ENCODE results near the gene RTL10.
"Not testable (repeated sequence)": the region's sequence is repeated elsewhere in the genome, so short reads cannot be mapped to it uniquely, and the experiment has no call there.

Gene RTL10

DNA sequence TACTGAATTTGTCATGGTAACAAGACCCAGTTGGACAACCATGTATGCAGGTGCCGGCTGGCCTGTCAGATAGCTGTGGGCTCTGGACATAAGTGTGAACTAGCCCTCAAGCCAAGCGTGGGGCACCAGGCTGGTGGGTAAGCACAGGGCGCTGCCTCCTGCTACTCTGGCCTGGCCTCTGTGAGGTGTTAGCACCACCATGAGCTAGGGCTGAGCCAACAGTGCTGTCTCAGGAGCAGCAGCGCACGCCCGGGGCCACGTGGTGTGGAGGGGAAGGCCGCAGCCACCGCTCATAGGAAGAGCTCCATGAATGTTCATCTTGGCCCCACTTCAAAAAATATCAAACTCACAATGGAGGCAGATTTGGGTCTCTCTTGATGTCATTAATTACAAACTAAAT lies 35.3 kb upstream of the RTL10 start:
- no peak for DNase-seq (ENCODE audit: low read depth, low spot score)

DNA sequence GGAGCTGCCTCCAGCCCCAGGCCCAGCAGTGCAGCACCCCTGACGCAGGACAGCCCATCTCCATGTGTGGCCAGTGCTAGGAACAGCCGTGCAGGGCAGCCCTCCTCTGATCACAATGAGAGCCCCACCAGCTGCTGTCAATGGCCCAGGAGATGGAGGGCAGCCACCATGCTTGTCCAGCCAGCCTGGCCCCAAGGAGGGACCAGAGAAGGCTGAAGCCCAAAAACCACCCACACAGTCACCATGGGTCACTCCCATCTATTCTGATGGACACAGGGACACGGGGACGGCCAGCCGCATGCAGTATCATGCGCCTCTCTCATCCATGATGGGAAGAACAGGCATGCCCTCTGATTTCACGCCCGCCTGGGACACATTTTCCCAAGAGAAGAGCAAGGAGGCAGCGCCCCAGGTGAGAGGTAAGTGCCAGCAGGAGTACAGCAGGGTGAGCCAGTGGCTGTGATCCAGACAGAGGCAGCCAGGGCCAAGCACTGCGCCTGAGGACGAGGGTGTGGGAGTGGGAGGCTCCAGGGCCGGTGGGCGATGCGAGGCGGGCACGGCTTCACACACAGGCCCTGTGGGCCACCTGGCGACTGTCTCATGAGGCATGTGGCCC lies 33.6 kb upstream of the RTL10 start:
- no peak for DNase-seq (ENCODE audit: low read depth, low spot score)

DNA sequence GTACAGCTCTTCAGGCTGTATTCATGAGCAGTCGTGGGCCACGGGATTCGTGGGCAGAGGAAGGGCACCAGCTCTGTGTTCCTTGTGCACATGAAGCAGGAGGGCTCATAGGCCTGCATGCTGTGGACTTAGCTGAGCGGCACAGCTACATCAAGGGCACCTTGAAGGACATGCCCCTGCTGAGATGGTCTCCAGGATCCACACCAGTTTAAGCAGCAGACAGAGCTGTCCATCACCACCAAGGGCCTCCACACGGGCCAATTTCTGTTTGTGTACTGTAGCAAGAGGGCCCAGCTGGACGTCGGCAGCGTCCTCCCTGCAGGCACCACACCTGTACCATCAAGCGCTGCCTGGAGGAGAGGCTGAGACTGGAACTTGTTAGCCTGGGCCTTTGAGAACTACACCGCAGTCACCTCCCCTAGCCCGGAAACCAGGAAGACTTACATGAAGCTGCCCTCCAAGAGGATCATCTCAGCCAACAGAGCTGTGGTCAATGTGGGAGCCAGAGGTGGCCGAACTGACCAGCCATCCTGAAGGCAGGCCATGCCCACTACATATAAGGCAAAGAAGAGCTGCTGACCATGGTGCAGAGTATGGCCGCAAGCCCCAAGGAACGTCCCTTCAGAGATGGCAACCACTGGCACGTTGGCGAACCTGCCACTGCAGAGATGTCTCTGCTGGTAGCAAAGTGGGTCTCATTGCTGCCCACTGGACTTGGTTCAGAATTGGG lies 32.7 kb upstream of the RTL10 start:
- no peak for DNase-seq (ENCODE audit: low read depth, low spot score)

DNA sequence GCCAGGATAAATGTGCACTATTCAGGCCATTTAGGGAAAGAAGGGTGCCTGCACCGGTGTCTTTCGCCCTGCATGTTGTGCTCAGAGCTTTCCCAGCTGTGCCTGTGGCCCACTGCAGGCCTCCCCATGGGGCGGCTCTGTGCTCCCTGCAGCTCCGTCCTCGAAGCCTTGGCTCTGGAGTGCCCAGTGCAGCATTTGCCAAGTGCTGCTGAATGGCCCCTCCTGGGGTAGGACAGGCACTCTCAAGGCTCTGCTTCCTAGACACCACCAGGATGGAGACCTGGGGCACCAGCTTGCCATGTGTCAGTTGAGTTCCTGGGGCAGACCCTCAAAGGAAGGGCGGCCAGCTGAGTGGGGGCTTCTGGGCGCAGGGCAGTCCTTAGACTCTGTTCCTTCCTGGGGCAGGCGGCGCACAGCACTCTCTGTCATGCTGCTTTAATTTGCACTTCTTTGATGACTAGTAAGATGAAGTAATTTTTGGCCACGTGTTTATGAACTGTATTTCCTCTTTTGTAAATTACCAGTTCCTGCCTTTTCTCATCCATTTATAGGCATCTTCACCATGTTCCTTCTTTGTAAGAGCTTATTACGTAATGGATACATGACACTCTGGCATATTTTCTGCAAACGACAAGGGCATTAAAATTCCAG lies 32.1 kb upstream of the RTL10 start:
- no peak for DNase-seq (ENCODE audit: low read depth, low spot score)

DNA sequence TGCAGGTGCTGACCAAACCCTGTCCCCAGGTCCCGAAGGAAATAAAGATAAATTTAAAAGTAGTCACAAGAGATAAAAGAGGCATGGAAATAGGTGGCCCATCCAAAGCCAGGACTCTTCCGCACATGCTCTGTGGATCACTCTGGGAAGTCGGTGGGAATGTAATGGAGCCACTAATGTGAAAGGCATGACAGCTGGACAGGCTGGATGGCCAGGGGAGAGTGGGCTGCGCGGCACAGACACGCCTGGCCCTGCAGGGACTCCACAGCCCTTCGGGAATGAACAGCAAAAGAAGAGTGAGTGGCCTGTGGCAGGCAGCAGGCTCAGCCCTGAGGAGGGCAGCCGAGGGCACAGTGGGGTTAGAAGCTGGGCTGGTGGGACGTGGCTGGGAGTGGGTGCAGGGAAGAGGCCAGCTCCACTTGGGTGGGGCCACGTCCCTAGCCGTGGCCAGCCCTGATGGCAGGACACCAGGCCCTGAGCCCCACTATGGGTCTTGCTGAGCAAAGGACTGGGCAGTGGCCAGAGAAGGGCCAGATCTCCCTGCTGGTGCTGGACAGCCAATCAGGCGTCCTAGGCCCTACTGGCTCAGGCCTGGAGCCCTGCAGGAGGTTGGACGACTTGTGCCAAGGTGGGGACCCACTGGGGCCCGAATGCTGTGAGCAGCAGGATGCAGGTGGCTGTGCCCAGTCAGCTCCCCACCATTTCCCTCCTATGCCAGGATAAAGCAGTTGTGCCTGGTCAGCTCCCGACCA lies 31.3 kb upstream of the RTL10 start:
- no peak for DNase-seq (ENCODE audit: low read depth, low spot score)

DNA sequence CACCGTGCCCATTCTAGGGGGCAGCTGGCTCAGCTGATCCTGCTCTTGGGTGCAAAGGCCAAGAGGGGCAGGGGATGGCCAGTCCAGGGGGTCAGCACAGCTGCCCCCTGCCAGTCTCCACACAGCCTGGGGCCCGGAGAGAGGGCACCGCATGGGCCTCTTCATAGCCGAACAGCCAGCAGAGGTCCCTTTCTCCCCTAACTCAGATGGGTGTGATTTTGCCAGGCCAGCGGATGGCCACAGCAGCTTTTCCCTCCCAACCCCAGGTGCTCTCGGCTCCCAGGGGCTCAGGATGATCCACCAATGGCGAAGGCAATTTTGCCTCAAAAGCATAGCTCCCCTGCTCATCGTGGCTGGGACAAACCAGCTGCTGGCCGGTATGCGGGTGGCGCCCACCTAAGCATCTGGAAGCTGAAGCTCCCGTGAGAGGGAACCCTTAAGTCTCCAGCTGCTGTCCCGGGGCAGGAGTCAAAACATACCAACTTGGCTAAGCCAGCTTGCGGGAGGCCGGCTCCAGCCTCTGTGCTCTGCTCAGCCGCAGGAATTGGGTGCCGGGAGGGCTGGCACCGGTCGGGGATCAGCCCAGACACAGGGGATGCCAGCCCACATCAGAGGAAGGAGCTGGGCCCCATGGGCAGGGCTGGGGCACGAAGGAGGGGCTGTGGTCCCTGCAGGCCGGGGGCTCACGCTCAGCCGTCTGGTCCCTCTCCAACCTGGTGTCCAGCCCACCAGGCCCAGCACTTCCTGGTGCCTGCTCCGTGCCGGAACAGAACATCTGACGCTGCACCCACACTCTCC lies 30.5 kb upstream of the RTL10 start:
- DNase-seq (ENCODE audit: low read depth, low spot score): no peak

DNA sequence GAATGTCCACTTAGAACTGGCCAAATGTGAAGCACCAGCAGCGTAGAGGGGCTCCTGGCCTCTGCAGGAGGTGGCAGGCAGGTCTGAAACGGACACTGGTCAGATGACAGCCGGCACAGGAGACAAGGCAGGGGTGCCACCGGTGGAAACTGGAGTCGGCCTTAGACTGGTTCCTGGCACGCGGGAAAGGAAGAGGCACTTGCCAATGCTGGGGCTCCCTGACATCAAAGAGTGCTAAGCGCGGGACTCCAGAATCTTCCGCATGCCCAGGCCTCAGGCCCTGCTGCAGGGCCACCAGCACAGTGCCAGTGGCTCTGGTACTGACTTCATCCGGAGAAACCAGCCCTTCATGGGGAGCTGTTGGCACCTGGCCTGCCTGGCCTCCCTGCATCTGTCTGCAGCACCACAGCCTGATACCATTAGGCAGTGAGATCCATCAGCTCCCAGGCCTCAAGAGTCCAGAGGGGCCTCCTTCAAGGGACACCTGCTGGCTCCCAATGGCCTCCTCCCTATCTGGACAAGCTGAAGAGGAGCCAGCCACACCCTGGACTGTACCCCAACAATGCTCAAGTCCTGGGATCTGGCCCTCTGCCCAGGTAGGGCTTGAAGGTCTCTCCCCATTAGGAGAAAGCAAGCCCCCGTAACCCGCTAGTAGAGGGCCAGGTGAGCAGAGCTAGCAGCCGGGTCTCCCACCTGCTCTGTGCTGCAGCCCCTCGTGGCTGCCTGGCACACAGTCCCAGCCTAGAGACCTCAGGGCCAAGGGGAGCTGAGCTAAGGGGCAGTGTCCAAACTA lies 29.7 kb upstream of the RTL10 start:
- DNase-seq (ENCODE audit: low read depth, low spot score): no peak

DNA sequence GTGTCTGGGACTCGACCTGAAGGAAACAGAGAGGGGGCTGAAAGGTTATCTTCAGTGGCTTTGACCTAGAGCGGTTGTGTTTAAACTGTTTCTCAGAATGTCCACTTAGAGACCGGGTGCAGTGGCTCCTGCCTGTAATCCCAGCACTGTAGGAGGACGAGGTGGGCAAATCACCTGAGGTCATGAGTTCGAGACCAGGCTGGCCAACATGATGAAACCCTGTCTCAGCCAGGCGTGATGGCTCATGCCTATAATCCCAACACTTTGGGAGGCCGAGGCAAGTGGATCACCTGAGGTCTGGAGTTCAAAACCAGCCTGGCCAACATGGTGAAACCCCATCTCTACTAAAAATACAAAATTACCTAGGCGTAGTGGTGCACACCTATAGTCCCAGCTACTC lies 28.8 kb upstream of the RTL10 start:
- DNase-seq (ENCODE audit: low read depth, low spot score): not testable (repeated sequence)

DNA sequence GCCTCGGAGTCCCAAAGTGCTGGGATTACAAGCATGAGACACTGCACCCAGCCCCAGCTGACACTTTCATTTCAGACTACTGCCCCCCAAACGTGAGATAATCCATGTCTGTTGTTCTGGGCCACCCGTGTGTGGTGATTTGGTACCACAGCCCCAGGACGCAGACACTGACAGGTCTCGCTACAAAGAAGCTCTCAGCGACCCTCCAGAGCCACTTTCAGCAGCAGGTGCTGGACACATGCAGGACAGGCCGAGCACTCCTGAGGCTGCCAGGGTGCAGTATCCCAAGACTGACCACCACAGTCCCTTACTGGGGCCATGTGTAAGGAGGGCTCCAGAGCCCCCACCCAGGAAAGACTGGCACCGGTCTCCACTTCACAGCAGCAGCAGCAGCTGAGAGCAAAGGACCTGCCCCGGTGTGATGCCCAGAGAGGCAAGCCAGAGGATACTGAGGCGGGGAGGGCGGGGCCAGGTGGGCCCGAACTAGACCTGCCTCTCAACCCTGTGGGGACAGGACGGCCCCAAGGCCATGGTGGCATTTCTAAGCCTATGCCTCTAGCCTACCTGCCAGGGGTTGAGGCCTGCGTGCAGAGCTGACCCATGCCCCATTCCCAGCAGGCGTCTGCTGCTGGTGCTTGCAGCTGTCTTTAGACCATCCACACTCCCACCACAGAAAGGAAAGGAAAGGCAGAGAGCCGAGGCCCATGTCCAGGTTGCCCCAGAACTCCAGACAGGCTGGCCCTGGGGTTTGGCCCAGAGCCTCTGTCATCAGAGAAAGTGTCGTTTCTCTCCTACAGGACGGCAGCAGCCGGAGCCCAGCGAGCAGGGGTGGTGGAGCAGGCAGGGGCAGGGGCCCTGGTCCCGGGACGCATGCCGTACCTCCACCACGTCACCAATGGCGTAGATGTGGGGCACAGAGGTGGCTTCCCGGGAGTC lies 28.0 kb upstream of the RTL10 start:
- DNase-seq (ENCODE audit: low read depth, low spot score): no peak

DNA sequence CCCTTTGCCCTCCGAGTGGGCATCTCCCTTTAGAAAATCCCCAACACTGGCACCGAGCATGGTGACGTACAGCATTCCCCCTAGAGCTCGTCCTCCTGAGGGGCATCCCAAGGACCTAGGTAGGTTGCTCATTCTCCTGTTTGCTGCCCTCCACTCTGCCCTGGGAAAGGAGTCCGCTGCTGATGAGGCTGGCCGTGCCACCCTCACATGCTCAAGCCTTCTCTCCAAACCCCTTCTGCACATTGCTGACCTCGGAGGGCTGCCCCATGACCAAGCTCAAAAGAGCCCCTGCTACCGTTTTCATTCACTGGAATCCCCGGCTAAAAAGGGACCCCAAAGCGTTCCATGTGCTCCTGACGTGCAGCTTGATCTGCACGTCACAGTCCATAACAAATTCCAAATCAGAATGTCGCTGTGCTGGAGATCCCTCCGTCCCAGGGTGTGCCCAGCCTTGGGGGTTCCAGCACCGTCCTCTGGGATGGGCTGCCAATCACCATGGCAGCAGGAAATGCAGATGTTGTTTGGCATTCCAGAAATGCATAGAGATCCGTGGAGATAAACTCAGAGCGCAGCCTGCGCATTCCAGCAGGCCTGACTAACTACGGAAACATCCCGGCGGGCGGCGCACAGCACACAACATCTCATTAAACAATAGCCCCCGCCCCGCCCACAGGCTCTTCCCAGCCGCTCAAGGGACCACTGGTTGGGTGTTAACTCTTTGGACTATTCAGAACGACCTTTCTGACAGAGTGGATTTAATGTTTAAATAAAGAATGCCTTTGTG lies 26.3 kb upstream of the RTL10 start:
- DNase-seq (ENCODE audit: low read depth, low spot score): no peak

DNA sequence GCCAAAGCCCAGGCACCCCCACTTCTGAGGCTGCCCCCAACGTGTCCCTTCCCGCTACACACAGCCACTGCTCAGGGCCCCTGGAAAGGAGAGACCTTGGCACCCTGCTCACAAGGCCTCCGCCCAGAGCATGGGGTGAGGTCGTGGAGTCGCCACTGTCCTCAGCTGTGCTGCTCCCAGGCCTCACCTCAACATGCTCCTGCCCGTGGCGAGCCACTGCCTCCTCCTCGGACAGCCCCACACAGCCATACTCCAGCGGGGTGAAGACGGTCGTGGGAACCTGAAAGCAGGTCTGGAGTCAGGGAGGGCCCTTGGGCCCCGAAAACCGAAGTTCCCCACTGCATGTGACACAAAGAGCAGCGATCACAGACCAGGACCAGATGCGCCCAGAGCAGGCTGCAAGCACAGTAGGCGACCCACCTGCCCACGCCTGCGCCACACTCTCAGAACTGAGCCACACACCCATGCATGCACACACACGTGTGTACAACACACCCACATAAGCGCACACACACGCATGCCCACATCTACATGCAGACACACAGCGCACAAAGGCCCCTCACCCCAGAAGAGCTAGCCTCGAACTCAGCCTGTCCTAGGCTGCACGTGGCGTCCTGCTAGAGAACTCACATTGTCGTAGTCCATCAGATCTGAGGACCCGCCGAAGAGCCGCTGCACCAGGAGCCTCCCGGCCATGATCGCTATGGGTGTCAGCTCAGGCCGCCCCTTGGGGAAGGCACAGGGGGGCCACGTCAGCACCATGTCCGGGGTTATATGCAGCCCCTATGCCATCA lies 25.5 kb upstream of the RTL10 start:
- no peak for DNase-seq (ENCODE audit: low read depth, low spot score)

DNA sequence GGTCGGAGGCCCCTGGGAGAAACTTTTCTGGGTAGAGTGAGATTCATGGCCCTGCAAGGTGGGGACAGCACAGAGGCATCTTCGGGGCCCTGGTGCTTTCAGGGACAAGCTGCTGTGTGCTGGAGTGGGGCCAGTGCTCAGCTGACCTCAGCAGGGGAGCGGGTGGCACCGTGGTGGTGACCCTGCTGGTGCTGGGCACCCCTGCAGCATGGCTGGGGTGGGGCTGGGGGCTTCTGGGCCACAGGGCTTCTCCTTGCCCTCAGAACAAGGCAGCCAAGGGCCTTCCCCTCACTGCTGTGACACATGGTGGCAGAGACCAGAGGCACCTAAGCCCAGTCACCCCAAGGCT lies 24.9 kb upstream of the RTL10 start:
- DNase-seq (ENCODE audit: low read depth, low spot score): no peak

DNA sequence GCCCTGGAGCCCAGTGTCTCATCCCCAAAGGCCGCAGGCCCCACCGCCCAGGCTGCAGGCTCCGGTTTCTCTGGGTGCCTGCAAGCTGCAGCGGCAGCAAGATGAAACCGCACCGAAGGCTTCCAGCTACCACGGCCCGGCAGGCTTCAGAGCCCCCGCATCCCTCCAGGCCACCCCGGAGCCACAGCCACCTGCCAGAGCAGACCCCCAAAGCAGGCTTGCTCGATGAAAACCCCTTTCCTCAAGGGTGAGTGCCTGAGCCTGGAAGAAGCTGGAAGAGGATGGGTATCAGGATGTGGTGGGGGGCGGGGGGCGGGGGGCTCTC lies 24.5 kb upstream of the RTL10 start:
- no peak for DNase-seq (ENCODE audit: low read depth, low spot score)

DNA sequence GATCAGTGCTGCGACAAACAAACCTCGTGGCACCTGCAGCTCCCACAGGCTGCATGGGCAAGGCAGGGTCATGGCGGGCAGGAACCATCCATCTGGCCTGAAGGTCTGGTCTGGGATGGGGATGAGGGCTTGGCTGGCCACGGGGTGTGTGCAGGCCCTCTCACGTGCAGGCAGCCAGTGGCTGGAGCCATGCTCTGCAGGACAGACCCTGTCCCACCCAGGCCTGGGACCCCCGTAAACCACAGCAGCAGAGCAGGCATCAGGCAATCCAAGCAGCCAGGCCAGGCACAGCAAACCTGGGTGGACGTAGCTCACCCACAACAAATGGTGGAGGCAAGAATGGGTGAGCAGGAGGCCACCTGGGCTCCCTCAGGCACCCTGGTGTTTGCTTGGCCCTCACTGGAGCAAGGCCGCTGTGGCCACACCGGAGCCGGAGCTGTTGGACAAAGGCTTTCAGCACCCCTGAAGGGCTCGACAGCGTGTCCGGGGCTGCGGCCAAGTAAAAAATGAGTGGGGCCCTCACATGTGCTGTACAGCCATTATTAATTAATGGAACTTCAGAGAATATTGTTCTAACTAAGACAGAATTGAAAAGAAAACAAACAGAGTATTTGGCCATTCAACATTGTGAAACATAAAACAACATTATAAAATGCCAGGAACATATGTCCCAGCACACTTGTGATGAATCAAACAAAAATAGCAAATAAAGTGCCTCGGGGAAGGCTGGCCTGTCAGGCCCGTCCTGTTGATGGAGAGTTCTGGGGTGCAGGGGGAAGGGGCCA lies 24.0 kb upstream of the RTL10 start:
- no peak for DNase-seq (ENCODE audit: low read depth, low spot score)

DNA sequence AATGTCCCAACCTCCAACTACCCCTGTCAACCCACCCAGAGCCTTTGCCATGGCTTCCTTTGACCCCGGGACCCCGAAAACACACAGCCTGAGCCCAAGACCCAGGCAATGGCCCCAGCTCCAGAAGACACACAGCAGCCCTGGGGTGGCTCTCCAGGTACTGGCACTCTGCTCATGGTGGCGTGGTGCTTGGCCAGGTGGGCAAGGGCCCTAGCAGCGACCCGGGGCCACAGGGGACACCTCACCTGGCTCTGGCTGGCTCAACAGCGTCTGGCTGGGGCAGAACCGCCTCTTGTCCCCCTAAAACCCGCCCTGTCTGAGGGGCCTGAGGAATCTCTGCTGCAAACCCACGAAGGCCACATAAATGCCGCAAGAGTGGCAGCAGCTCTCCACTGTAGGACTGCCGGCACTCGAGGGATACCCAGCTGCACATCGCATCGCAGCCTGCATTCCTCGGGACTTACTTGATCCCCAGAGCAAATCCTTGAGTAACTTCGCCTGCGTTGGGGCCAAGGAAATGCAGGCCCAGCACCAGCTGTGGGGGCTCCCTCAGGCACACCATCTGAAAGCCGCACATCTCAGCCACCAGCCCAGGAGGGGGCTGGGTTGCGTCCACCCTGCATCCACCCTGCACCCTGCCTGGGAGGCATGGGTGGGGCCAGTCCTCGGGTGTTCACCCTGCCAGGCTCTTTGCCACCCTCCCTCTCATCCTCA lies 23.1 kb upstream of the RTL10 start:
- DNase-seq (ENCODE audit: low read depth, low spot score): no peak

DNA sequence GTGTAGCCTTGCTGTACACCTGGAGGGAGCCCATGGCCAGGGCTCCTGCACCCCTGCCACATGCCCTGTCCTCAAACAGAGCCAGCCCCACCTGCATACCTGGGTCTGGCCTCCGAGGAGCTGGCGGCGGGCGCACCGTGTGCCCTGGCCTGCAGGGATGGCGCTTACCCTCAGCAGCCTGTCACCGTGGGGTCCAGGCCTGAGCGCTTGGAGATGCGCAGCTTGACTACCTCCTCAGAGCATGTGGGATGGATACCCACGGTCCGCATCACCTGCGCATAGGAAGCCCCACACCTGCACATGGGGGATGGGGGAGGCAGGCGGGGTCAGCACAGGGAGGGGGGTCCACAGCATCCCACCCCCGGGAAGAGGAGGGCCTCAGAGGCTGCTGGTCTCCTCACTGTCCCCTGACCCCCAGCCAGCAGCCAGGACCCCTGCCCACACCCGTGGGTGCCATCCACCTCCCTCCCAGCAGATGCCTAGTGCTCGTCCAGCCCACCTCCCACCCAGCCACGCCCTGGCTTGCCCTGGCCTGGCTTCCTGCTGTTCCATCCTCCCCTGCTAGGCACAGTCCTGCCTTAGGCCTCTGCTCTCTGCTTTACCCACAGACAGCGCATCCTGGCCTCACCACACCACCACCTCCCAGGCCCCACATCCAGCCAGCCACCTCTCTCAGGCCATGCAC lies 22.4 kb upstream of the RTL10 start:
- no peak for DNase-seq (ENCODE audit: low read depth, low spot score)

Measured in activated CD4-positive, CD25-positive, alpha-beta regulatory T cell treated with anti-CD3 and anti-CD28 coated beads, Interleukin-2, amount 50 U/mL, for 16 hours (primary cell).